ENCODE data around the gene STRN4.

Gene STRN4

GRCh38 chr19:46726971-46727501, 19.2 kb downstream of the STRN4 start:
- DNase-seq = peak in 8 of 58 donors; percentile 8 to 38 (median 26)

- DNase-seq = no peak
Measured at GRCh38 chr19:46726551-46726950, 19.7 kb downstream of the STRN4 start.

GRCh38 chr19:46725859-46726393, 20.3 kb downstream of the STRN4 start:
- no peak for DNase-seq

GRCh38 chr19:46725036-46725820, 21.0 kb downstream of the STRN4 start:
- no peak for DNase-seq

GRCh38 chr19:46724468-46724867, 21.8 kb downstream of the STRN4 start:
- DNase-seq = peak in 16 of 58 donors; percentile 13 to 73 (median 40)

GRCh38 chr19:46723471-46723870, 22.8 kb downstream of the STRN4 start:
- no peak for DNase-seq

- no peak for DNase-seq
Measured at GRCh38 chr19:46723023-46723461, 23.2 kb downstream of the STRN4 start.

- DNase-seq = no peak
Measured at GRCh38 chr19:46722421-46723022, 23.7 kb downstream of the STRN4 start.

GRCh38 chr19:46722004-46722380, 24.3 kb downstream of the STRN4 start:
- DNase-seq = no peak

GRCh38 chr19:46721269-46722003, 24.8 kb downstream of the STRN4 start:
- DNase-seq = no peak

- no peak for DNase-seq
Measured at GRCh38 chr19:46720503-46721239, 25.6 kb downstream of the STRN4 start.

- DNase-seq = no peak
Measured at GRCh38 chr19:46719629-46720502, 26.4 kb downstream of the STRN4 start.

GRCh38 chr19:46718934-46719622, 27.2 kb downstream of the STRN4 start:
- DNase-seq = no peak

GRCh38 chr19:46718157-46718933, 27.9 kb downstream of the STRN4 start:
- no peak for DNase-seq

- DNase-seq = no peak
Measured at GRCh38 chr19:46717716-46718143, 28.5 kb downstream of the STRN4 start.

GRCh38 chr19:46717034-46717715, 29.1 kb downstream of the STRN4 start, which contains the start of gene PRKD2:
Gene PRKD2 (minus strand): TSS chr19:46717114. CDS start chr19:46716370, 744 bp downstream.
- peak in 54 of 58 donors; percentile 35 to 83 (median 70) for DNase-seq

- DNase-seq = no peak
Measured at GRCh38 chr19:46716672-46717033, 29.6 kb downstream of the STRN4 start.
